H7 (cell line): ENCODE results near the gene MRPS16. TPM values are rescaled to one million over a fixed set of nuclear protein-coding genes. Genes with fewer than 3 reads are reported as not detected.
A peak's percentile ranks its signal among the peaks of the same experiment; 100 is the strongest.

Source experiments
- DNase-seq: peaks from one replicate; pipeline ENCODE4 v3.0.0; 2012
- H3K27me3 ChIP-seq: 2 replicates; pipeline ENCODE4 v1.6.0; 2011; ENCODE audit warnings: mild to moderate bottlenecking, low read length; ENCODE audit not compliant: control insufficient read depth, insufficient read depth
- H3K36me3 ChIP-seq: replicated peaks from 2 replicates; pipeline ENCODE4 v1.5.1; 2011; ENCODE audit warnings: low read length; ENCODE audit not compliant: control insufficient read depth, insufficient read depth
- H3K4me3 ChIP-seq: 2 replicates; pipeline ENCODE4 v1.5.1; 2011; ENCODE audit warnings: low read depth, mild to moderate bottlenecking, control low read depth, low read length, moderate library complexity; ENCODE audit not compliant: insufficient read depth
- total RNA-seq: library from RNA; depleted of rRNA; stranded (reverse); fragments of >200 nt; shearing (Covaris generic); gene quantifications from 2 replicates; pipeline ENCODE4 v1.2.3, GENCODE V29; 2014

MRPS16 gene
- total RNA-seq, 1 experiment from 2014 or later, result 134 TPM

DNA sequence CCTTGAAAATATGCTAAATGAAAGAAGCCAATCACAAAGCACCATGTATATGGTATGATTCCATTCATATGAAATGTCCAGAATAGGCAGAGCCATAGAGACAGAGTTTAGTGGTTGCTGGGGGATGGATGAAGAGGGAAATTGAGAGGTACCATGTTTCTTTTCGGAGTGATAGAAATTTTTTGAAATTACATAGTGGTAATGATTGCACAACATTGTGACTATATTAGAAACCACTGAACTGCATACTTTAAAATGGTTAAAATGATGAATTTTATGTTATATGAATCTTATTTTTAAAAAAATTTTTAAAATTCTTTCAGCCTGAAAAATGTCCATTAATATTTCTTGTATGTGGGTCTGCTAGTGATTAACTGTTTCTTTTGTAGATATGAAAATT lies 31.5 kb downstream of the MRPS16 start:
- no peaks in the 10 kb centered on the region for H3K27me3 ChIP-seq
- H3K36me3 ChIP-seq, result no peaks in the 10 kb centered on the region
- no peak overlapping the region for H3K4me3 ChIP-seq
- DNase-seq, result no peak

DNA sequence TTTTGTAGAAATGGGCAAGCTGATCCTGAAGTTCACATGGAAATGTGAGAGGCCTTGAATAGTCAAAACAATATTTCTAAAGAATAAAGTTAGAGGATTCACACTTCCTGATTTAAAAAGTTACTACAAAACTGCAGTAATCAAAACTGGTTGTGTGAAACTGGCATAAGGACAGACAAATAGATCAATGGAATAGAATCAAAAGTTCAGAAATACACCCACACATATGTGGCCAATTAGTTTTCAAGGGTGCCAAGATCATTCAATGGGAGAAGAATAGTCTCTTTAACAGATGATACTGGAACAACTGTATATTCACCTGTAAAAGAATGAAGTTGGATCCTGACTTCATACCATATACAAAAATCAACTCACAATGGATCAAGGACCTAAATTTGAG lies 33.1 kb downstream of the MRPS16 start:
- H3K4me3 ChIP-seq, result no peak overlapping the region
- no peaks in the 10 kb centered on the region for H3K27me3 ChIP-seq
- H3K36me3 ChIP-seq, result no peaks in the 10 kb centered on the region
- no peak for DNase-seq

DNA sequence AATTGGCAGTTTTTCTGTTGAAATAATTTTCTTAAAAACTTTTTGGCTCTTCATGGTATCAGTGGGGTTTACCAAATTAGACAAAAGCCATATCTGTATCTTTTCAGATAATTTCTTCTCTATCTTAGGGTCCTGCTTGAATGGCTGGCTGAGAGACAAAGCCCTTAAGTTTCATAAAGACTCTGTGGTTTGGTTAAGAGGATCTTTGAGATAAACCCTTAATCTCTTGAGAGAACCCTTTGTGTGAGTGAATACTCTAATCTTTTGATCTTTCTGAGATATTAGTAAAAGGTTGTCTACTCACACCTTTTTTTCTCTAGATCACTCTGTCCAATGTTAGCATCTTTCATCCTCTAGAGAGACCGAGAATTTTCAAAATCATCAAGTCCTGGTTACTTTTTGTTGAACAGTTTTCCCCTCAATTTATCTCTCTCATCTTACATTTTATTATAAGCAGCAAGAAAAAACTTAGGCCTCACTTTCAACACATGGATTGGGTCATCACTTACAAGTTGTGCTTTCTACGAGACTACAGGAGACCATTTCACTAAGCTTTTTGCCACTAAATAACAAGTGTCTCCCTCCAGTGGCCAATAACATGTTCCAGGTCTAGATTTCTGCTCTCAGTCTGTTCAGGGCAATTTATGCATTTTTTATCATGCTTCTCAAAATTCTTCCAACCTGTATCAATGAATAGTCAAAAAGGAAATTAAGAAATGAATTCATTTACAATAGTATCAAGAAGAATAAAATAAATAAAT lies 33.8 kb downstream of the MRPS16 start:
- DNase-seq, result peak; percentile 16
- Histone ChIP-seq H3K27me3 (no peaks in the 10 kb centered on the region), H3K4me3 (no peak overlapping the region), H3K36me3 (no peaks in the 10 kb centered on the region)

DNA sequence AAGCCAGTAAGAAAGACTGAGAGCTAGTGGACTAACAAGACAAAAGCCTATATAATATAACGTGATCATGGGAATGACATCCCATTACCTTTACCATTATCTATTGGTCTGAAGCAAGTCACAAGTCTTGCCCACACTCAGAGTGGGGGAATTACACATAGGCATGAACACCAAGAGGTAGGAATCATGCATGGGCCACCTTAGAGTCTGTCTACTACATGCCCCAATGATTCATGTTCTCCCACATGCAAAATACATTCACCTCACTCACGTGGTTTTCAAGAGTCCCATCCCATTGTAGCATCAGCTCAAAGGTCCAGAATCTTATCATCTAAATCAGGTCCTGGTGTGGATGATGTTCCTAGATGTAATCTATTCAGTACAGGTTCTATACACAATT lies 34.8 kb downstream of the MRPS16 start:
- H3K4me3 ChIP-seq, result no peak overlapping the region
- no peaks in the 10 kb centered on the region for H3K27me3 ChIP-seq
- H3K36me3 ChIP-seq, result no peaks in the 10 kb centered on the region
- DNase-seq, result no peak

DNA sequence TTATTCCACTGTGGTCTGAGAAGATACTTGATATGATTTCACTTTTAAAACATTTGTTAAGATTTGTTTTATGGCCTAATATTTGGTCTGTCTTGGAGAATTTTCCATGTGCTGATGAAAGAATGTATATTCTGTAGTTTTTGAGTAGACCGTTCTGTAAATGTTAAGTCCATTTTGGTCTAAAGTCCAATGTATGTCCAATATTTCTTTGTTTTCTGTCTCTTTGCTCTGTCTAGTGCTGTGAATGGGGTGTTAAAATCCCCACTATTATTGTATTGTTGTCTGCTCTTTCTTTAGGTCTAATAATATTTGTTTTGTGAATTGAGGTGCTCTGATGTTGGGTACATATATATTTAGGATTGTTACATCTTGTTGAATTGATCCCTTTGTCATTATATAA lies 36.7 kb downstream of the MRPS16 start:
- no peak for DNase-seq

DNA sequence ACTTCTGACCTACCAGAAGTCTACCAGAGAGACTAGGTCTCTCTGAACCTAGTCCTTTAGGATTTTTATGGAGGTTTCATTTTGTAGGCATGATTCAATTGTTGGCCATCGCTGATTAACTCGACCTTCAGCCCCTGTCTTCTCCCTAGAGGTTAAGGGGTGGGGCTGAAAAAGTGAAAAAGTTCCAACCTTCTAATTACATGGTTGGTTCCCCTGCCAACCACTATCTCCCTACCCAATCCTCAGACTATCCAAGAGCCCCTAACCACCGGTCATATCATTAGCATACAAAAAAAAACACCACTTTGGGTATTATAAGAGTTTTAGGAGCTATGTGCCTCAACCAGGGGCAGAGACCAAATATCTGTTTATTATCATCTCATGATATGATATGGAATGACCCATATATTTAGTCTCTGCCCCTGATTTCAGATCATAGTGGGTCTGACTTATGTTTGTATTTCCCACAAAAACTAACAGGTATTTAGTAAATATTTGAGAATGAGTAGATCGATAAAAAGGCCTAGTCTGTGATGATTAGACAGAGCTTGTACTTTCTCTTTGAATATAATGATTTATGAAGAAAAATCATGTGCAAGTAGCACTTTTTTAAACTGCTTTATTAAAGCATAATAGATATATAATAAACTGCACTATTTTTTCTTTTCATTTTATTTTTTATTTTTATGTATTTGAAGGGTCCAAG lies 41.2 kb downstream of the MRPS16 start:
- no peak for DNase-seq
- H3K27me3 ChIP-seq, result no peaks in the 10 kb centered on the region
- no peak overlapping the region for H3K4me3 ChIP-seq
- H3K36me3 ChIP-seq, result peaks cover 2% of the 10 kb centered on the region; the same call in 1 of the 2 replicates

More for the DNA sequence above, 36.7 kb downstream of the MRPS16 start:
- Histone ChIP-seq H3K4me3 (no peak overlapping the region), H3K27me3 (no peaks in the 10 kb centered on the region), H3K36me3 (no peaks in the 10 kb centered on the region)

DNA sequence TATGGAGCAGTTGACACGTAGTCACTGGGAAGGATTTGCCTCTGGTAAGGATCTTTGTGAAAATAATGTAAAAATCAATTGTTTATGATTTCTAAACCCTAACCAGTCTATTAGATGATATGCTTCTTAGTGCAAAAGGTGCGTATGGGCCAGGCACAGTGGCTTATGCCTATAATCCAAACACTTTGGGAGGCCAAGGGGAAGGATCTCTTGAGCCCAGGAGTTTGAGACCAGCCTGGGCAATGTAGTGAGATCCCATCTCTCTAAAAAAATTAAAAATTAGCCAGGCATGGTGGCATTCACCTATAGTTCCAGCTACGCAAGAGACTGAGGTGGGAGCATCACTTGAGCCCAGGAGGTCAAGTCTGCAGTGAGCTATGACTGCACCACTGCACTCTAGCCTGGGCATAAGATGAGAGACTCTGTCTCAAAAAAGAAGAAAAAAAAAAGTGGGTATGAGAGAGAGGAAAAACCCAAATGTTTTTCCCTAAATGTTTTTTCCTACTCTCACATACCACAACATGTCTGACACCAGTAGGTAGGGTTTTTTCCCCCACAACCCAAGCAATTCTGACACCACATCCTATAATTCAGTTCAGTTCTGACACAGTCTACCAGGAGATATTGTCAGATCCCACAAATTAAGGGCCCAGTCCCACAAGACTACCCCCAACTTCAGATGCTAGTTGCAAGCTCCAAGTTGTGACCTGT lies 41.9 kb downstream of the MRPS16 start:
- peaks cover 2% of the 10 kb centered on the region; the same call in 1 of the 2 replicates for H3K36me3 ChIP-seq
- H3K27me3 ChIP-seq, result no peaks in the 10 kb centered on the region
- DNase-seq, result no peak
- no peak overlapping the region for H3K4me3 ChIP-seq

DNA sequence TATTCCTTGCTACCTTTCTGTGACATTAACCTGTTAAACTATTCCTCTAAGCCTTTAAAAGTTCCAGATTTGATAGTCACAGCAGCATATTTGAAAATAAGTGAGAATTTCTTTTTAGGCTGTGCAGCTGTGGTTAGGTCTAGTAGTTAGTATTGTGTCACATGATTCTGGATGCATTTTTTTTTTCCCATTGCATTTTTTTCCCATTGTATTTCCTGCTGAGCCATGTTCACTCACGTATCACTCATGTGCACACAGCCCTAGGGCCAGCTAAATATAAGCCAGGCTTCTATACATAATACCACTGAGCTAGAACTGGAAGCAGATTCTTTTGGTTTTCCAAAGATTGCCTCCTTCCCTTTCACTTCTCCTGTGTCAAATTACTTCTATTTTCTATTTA lies 42.7 kb downstream of the MRPS16 start:
- no peak for DNase-seq
- Histone ChIP-seq H3K36me3 (peaks cover 2% of the 10 kb centered on the region; the same call in 1 of the 2 replicates), H3K27me3 (no peaks in the 10 kb centered on the region), H3K4me3 (no peak overlapping the region)

DNA sequence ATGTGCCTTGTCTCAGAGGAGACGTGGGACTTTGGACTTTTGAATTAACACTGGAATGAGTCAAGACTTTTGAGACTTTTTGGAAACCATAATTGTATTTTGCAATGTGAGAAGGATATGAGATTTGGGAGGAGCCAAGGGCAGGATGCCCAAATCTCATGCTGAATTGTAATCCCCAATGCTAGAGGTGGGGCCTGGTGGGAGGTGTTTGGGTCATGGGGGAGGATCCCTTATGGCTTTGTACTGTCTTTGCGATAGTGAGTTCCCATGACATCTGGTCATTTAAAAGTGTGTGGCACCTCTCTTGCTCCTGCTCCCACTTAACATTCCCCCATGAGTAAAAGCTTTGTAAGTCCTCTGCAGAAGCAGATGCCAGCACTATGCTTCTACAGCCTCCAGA lies 44.6 kb downstream of the MRPS16 start:
- H3K4me3 ChIP-seq, result no peak overlapping the region

DNA sequence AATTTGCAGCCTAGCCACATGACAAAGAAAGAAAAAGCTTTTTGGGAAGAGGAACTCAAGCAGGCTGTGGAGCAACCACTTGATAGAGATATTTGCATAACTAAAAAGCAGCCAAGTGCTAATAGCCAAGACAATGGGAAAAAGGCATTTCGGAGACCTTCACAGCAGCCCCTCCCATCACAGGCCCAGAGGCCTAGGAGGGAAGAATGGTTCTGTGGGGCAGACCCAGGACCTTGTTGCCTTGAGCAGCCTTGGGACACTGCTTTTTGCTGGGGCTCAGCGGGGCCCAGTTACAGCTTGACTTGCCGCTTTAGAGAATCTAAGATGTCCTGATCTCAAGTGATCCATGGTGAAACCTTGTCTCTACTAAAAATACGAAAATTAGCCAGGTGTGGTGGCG lies 46.1 kb downstream of the MRPS16 start:
- H3K4me3 ChIP-seq, result no peak overlapping the region
- DNase-seq, result no peak

More for the DNA sequence above, 44.6 kb downstream of the MRPS16 start:
- no peak for DNase-seq
- Histone ChIP-seq H3K27me3 (no peaks in the 10 kb centered on the region), H3K36me3 (peaks cover 2% of the 10 kb centered on the region; the same call in 1 of the 2 replicates)

DNA sequence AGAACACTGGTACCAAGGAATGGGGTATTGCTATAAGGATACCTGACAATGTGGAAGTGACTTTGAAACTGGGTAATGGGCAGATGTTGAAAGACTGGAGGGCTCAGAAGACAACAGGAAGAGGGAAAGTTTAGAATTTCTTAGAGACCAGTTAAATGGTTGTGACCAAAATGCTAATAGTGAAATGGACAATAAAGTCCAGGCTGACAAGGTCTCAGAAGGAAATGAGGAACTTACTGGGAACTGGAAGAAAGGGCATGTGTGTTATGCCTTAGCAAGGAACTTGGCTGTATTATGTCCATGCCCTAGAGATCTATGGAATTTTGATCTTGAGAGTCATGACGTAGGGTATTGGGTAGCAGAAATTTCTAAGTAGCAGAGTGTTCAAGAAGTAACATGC lies 46.6 kb downstream of the MRPS16 start:
- Histone ChIP-seq H3K4me3 (no peak overlapping the region), H3K36me3 (peaks cover 2% of the 10 kb centered on the region; the same call in 1 of the 2 replicates), H3K27me3 (no peaks in the 10 kb centered on the region)
- no peak for DNase-seq

More for the DNA sequence above, 46.1 kb downstream of the MRPS16 start:
- H3K27me3 ChIP-seq, result no peaks in the 10 kb centered on the region
- H3K36me3 ChIP-seq, result peaks cover 2% of the 10 kb centered on the region; the same call in 1 of the 2 replicates

DNA sequence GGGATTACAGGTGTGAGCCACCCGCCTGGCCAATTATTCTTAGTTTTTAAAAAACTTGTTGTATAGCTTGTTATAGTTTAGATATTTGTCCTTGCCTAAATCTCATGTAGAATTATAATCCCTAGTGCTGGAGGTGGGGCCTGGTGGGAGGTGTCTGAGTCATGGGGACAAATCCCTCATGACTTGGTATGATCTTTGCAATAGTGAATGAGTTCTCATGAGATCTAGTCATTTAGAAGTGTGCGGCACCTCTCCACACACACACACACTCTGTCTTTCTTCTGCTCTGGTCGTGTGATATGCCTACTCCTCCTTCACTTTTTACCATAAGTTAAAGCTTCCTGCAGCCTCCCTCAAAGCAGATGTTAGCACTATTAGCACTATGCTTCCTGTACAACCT lies 47.4 kb downstream of the MRPS16 start:
- no peak for DNase-seq
- H3K4me3 ChIP-seq, result no peak overlapping the region
- peaks cover 2% of the 10 kb centered on the region; the same call in 1 of the 2 replicates for H3K36me3 ChIP-seq
- H3K27me3 ChIP-seq, result no peaks in the 10 kb centered on the region
